Esophagus muscularis mucosa (tissue), 3 donors: ENCODE measurements around the gene GTPBP3.

Experiments
- CTCF ChIP-seq, 3 experiments: fragments of 200-600 bp in 2 of 3; fragments of 450-650 bp in 1 of 3; sonication (generic) in 2 of 3; IDR thresholded peaks; one replicate each; pipeline ENCODE4 v1.5.1; 2017 to 2019; ENCODE audit warnings: antibody characterized with exemption in 3 of 3, mild to moderate bottlenecking in 2 of 3, moderate library complexity in 1 of 3
- POLR2A ChIP-seq: fragments of 450-650 bp; IDR thresholded peaks from one replicate; pipeline ENCODE4 v1.6.1; 2017; ENCODE audit warnings: antibody characterized with exemption, moderate library complexity, mild to moderate bottlenecking, low read depth

- TF ChIP-seq CTCF (IDR thresholded peaks at IDR 0.05) (no peak), POLR2A (no peak)
Measured at GRCh38 chr19:17335575-17335974, 1.8 kb upstream of the GTPBP3 start.
